ENCODE measurements around the gene PTCH2.

DNA sequence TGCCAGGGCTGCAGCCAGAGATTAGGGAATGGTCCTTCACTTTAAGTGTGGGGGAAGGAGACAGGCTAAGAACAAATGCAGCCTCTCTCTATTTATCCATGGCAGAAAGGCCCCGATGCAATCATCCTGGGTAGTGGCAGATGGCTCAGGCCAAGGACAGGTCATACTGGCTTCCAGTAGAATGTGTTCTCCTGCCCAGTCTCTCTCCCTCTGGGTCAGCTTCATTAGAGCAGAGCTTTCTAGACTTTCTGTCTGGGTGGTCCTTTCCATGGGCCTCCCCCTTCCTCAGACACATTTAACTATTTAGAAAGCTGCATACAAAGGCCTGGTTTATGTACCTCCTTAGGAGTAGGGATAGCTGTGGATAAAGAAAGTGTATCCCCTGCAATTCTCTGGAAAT lies 4.8 kb upstream of the PTCH2 start:
- TF ChIP-seq, protein P1, sequence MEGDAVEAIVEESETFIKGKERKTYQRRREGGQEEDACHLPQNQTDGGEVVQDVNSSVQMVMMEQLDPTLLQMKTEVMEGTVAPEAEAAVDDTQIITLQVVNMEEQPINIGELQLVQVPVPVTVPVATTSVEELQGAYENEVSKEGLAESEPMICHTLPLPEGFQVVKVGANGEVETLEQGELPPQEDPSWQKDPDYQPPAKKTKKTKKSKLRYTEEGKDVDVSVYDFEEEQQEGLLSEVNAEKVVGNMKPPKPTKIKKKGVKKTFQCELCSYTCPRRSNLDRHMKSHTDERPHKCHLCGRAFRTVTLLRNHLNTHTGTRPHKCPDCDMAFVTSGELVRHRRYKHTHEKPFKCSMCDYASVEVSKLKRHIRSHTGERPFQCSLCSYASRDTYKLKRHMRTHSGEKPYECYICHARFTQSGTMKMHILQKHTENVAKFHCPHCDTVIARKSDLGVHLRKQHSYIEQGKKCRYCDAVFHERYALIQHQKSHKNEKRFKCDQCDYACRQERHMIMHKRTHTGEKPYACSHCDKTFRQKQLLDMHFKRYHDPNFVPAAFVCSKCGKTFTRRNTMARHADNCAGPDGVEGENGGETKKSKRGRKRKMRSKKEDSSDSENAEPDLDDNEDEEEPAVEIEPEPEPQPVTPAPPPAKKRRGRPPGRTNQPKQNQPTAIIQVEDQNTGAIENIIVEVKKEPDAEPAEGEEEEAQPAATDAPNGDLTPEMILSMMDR (IDR thresholded peaks at IDR 0.05): no peak
- TF ChIP-seq, protein P2, sequence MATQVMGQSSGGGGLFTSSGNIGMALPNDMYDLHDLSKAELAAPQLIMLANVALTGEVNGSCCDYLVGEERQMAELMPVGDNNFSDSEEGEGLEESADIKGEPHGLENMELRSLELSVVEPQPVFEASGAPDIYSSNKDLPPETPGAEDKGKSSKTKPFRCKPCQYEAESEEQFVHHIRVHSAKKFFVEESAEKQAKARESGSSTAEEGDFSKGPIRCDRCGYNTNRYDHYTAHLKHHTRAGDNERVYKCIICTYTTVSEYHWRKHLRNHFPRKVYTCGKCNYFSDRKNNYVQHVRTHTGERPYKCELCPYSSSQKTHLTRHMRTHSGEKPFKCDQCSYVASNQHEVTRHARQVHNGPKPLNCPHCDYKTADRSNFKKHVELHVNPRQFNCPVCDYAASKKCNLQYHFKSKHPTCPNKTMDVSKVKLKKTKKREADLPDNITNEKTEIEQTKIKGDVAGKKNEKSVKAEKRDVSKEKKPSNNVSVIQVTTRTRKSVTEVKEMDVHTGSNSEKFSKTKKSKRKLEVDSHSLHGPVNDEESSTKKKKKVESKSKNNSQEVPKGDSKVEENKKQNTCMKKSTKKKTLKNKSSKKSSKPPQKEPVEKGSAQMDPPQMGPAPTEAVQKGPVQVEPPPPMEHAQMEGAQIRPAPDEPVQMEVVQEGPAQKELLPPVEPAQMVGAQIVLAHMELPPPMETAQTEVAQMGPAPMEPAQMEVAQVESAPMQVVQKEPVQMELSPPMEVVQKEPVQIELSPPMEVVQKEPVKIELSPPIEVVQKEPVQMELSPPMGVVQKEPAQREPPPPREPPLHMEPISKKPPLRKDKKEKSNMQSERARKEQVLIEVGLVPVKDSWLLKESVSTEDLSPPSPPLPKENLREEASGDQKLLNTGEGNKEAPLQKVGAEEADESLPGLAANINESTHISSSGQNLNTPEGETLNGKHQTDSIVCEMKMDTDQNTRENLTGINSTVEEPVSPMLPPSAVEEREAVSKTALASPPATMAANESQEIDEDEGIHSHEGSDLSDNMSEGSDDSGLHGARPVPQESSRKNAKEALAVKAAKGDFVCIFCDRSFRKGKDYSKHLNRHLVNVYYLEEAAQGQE (IDR thresholded peaks at IDR 0.05; ENCODE audit: insufficient read depth in 1 of 2, low read depth in 2 of 2, low read length in 1 of 2): no peak
- TF ChIP-seq SIN3A (IDR thresholded peaks at IDR 0.05; ENCODE audit: borderline replicate concordance, insufficient read depth, low read depth, low read length): no peak
- no peak for TF ChIP-seq POLR2AphosphoS5 (IDR thresholded peaks at IDR 0.05; ENCODE audit: low read depth, low read length)
- no peak for TF ChIP-seq TCF7L2 (IDR thresholded peaks at IDR 0.05; ENCODE audit: low read depth, low read length)

Data from Panc1 (cell line).